Cardiac septum (tissue), 1 donor: Measurements from ENCODE around the gene MNAT1. TPM values are rescaled to one million over a fixed set of nuclear protein-coding genes. Genes with fewer than 3 reads are reported as not detected.
"Not testable (repeated sequence)": the region's sequence is repeated elsewhere in the genome, so short reads cannot be mapped to it uniquely, and the experiment has no call there.

Experiments used
- DNase-seq: peaks from one replicate; pipeline ENCODE4 v3.0.0-alpha.2; 2020; ENCODE audit warnings: low spot score
- intact Hi-C: fragments of 100-400 bp; cut with DNase I; formaldehyde crosslinking; loops from one replicate; pipeline ENCODE4 v1.14.0; 2022
- total RNA-seq: library from RNA; stranded (reverse); fragmentation: NEBNext Ultra II Directional; extraction: Animal tissue kit (Norgen Biotek cat#: 25700); gene quantifications from one replicate; pipeline ENCODE4 v1.2.1, GENCODE V29; 2021
- donor health status: DM: no; HTN: no; CAD: no.

Gene MNAT1
- total RNA-seq, 1 donor from 2014 or later: 29.9 TPM

- intact Hi-C loops: no loop called here
- DNase-seq: no peak
Measured at GRCh38 chr14:60862283-60862682, 127.7 kb downstream of the MNAT1 start.

GRCh38 chr14:60863249-60863648, 128.7 kb downstream of the MNAT1 start:
- DNase-seq: no peak
- intact Hi-C loops: no loop called here

DNA sequence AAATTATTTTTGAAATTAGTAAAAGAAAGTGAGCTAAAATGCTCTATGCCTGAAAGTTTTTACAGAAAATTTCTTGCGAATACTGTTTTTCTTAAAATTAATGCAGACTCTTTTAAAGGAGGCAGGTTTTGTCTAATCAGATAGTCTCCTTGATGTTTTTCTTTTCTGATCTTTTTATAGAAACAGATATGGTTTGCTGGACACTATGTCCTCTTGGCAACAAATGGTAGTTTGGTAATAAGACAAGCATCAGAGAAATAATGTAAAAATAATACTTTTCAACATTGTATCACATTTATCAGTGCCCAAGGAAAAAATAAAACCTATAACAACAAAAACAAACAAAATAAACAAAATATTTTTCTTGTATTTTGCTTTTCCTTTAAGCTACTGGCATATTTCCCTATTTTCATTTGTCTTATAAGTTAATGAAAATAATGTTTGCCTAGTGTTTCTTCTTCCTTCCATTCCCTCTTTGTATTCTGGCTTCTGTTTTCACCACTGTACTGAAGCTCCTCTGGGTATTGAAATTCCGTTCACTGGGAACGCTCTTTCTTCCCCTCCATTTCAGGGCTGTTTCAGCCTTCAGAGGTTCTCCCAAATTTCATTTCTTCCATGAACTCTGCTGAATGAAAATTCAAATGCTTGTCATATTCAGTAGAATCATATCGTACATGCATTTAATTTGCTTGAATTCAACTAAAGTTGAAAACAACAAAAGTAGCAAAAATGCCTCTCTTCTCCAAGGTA, 131.0 kb downstream of the MNAT1 start:
- intact Hi-C loops: no loop called here

DNA sequence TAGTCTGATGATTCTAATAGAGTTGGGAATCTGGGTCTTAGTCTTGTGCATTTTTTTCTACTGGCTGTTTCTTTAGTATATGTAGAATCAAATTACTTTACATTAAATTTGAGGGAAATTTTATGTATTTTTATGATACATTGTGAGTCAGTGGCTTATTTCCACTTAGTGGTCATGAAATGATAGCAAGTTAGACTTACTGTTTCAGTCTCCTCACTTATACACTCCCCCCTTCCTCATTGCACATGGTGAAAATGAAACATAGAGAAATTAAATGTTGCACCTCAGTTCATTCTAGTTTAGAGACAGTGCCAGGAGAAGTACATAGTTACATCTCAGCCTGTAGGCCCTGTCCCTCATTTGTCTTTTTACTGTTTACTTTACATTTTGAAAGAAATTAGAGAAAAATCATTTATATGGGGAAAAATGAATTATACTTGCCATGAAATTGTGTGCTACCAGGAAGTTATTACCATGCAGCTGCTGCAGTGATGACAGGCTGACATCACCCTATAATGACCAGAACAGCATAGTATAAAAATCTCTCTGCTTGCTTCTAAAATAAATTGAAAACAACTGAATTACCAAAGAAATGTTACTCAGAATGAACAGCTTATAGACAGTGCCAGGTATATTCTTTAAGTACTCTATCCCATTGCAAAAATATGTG, 133.1 kb downstream of the MNAT1 start:
- no peak for DNase-seq
- intact Hi-C loops: no loop called here

More for the DNA sequence above, 131.0 kb downstream of the MNAT1 start:
- DNase-seq: no peak

GRCh38 chr14:60878121-60878520, 143.6 kb downstream of the MNAT1 start:
- no peak for DNase-seq
- intact Hi-C loops: no loop called here

GRCh38 chr14:60878536-60878935, 144.0 kb downstream of the MNAT1 start:
- DNase-seq: no peak
- intact Hi-C loops: no loop called here

DNA sequence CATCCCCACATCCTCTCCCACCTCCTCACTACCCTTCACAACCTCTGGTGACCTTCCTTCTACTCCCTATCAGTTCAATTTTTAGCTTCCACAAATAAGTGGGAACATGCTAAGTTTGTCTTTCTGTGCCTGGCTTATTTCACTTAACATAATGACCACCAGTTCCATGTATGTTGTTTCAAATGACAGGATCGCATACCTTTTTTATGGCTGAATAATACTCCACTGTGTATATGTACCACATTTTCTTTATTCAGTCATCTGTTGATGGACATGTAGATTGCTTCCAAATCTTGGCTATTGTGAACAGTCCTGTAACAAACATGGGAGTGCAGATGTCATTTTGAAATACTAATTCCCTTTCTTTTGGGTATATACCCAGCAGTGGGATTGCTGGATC, 147.7 kb downstream of the MNAT1 start:
- intact Hi-C loops: no loop called here
- DNase-seq: no peak

GRCh38 chr14:60884134-60884533, 149.6 kb downstream of the MNAT1 start:
- intact Hi-C loops: no loop called here
- no peak for DNase-seq

DNA sequence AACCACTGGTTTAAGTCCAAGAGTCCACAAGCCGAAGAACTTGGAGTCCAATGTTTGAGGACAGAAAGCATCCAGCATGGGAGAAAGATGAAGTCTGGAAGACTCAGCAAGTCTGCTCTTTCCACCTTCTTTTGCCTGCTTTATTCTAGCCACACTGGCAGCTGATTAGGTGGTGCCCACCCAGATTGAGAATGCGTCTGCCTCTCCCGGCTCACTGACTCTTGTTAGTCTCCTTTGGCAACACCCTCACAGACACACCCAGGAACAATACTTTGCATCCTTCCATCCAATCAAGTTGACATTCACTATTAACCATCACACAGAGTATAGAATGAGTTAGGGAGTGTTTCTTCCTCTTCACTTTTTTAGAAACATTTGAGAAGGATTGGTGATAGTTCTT, 156.1 kb downstream of the MNAT1 start:
- DNase-seq, intact Hi-C loops: not testable (repeated sequence)

GRCh38 chr14:60893911-60894310, 159.3 kb downstream of the MNAT1 start:
- intact Hi-C loops: no loop called here
- DNase-seq: no peak

GRCh38 chr14:60904381-60904780, 169.8 kb downstream of the MNAT1 start:
- DNase-seq: no peak
- intact Hi-C loops: no loop called here

DNA sequence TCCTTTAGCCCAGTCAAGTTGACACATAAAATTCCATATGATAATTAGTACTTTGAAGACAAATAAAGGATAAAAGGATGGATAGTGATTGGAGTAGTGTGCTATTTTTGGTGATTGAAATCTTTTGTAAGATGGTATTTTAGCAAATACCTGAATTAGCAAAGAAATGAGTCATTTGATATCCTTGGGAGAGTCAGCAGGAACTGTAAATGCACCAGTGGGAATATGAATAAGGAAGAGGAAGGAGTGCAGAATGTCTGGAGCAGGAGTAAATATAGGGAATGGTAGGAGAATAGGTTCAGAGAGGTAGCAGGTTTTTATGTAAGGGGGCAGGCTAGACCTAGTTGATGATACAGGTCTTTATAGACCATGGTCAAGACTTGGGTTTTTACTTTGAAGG, 171.4 kb downstream of the MNAT1 start:
- DNase-seq: no peak
- intact Hi-C loops: no loop called here

DNA sequence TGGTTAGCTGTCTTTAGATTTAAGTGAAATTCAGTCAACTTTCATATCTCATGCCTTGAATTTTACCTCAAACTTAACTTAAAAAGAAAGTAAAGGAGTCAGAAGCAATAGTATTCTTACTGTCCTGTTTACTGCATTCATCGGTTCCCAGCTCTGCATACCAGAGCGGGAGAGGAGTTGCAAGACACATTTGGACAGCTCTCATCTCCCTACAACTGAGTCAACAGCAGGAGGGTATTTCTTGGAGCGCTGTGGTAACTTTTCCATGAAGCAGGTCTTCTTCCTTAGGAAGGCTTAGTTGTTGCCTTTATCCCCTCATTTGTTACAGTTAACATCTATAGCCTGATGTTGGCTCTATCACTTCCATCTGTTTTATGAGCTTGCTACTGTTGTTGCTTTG, 181.2 kb downstream of the MNAT1 start:
- no peak for DNase-seq
- intact Hi-C loops: no loop called here

DNA sequence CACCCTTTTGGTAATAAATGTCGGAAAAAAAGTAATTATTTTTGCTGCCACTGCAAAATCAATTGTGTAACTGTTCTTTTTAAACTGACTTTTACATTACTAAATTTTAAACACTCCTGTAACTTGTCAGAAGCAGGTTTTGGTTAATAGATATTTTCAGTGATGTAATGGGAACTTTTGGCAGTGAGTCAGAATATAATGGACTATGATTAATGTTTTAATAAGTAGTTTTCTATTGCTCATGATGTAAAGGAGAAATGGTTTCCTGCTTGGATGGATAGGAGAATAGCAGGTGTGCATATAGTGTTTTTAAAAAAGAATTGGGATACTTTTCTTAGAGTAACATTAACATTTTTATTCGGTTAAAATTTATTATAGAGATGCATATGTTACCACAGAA, 187.5 kb downstream of the MNAT1 start:
- no peak for DNase-seq
- intact Hi-C loops: no loop called here

GRCh38 chr14:60925286-60925685, 190.7 kb downstream of the MNAT1 start:
- DNase-seq: no peak
- intact Hi-C loops: no loop called here

DNA sequence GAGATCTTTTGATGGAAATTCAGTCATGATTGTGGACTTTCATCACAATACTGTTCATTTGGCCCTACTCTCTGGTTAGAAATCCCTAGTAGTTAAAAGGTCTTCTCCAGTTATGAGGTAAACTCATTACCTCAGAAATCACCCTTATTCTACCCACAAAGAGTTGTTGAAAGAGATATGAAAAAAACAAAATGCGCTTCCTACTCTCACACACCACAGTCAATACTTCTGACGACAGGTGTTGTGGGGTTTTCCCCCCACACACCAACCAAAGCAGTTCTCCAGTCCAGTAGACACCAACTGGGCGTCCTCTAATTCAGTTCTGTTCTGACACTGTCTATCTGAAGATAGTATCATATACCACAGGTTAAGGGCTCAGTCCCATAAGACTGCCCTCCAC, 191.4 kb downstream of the MNAT1 start:
- intact Hi-C loops: no loop called here
- DNase-seq: no peak

DNA sequence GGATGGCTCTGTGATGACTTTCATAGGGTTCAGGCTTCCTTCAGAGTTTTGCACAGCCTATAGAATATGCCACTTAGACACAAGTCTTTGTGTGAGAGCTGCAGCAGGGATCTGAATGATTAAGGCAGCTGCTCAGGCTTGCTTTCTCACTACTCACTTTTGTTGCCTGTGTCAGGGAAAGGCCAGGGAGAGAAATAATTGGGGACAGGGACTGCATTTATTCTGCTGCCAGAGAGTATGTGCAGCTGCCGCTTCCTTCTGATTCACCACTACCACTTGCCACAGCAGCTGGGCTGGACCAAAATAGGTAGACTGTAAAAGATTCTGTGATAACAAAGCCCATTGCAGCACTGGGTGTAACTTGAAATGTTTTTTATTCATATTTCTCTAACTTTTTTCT, 196.7 kb downstream of the MNAT1 start:
- no peak for DNase-seq
- intact Hi-C loops: no loop called here

GRCh38 chr14:60933920-60934655, 199.5 kb downstream of the MNAT1 start:
- intact Hi-C loops: no loop called here
- DNase-seq: no peak

GRCh38 chr14:60935319-60935718, 200.8 kb downstream of the MNAT1 start:
- intact Hi-C loops: no loop called here
- no peak for DNase-seq

DNA sequence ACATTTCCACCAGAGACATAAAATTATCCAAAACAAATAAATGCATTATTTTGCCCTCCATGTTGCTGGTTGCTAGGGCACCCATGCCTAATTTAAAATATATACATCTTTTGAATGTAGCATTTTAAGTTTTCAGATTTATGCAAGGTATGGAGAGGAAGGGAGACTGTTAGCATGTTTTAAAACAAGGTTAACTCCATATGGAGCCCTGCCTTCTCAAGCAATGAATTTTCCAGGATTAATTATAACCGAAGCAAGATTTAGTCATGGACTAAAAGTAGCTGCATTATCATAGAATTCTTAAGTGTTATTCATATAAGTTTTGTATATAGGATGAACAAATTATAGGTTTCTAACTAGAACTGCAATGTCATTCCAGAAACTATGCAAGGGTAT, 209.1 kb downstream of the MNAT1 start:
- intact Hi-C loops: no loop called here

GRCh38 chr14:60944204-60944603, 209.6 kb downstream of the MNAT1 start:
- intact Hi-C loops: no loop called here
- DNase-seq: no peak

More for the DNA sequence above, 209.1 kb downstream of the MNAT1 start:
- no peak for DNase-seq
